HG03159 (cell line): Measurements from ENCODE around the gene CDH8.

Experiments used
- ATAC-seq: cut with Tn5 transposase; IDR thresholded peaks from one replicate; pipeline ENCODE4 v1.9.1; 2021; ENCODE audit warnings: mild to moderate bottlenecking, moderate library complexity; ENCODE audit not compliant: unreplicated experiment

CDH8 gene, protein sequence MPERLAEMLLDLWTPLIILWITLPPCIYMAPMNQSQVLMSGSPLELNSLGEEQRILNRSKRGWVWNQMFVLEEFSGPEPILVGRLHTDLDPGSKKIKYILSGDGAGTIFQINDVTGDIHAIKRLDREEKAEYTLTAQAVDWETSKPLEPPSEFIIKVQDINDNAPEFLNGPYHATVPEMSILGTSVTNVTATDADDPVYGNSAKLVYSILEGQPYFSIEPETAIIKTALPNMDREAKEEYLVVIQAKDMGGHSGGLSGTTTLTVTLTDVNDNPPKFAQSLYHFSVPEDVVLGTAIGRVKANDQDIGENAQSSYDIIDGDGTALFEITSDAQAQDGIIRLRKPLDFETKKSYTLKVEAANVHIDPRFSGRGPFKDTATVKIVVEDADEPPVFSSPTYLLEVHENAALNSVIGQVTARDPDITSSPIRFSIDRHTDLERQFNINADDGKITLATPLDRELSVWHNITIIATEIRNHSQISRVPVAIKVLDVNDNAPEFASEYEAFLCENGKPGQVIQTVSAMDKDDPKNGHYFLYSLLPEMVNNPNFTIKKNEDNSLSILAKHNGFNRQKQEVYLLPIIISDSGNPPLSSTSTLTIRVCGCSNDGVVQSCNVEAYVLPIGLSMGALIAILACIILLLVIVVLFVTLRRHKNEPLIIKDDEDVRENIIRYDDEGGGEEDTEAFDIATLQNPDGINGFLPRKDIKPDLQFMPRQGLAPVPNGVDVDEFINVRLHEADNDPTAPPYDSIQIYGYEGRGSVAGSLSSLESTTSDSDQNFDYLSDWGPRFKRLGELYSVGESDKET

DNA sequence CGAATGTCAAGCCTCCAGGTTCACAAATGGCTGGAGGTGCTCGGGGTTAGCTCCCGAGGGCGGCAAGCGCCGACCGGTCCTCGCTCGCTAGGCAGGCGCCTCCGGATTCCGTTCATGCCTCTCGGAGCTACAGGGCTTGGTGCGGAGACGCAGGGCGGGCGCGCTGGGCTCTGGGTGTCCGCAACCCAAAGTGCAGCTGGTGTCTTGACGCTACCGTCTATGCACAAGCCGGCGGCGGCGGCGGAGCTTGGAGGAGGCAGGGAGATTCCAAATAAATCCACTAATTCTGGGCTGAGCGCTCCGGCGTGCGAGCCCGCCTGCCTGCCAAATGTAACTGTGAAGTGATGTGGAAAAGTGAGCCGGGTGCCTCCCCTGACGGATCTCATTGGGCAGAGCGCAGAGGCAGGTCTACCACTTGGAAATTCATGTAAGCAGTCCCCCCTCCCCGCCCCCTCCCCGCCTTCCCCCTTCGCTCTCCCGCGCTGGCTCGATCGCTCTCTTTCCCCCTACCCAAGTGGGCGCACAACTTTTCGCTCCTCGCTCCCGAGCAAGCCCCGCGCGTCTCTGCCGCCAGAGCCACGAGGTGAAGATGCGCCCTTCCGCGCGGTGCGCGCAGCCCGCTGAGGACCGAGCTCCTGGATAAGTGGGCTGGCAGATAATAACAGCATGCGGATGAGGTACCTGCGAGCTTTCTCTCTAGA lies at the start of gene CDH8:
CDH8 (minus strand) TSS at position 338 of the 701 bp plus-strand sequence. CDS start 15,035 bp downstream, outside the sequence.
- no peak for ATAC-seq

DNA sequence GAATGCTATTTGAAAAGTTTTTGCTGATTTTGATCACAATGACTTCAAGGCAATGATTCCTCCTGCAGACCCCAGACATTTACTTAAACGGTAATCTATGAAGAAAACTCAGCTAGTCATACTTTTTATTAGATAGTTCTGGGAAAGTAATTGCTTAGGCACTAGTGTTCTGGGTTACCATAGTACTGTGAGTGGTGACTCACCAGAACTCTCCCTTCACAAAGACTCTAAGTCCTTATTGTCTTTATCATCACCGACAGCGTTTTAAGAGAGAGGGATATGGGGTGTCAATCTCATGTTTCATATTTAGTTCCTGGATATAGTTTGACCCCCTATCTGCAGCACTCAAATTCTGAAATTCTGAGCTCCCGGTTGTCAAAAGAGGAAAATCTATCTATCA lies 43.0 kb upstream of the CDH8 start:
- no peak for ATAC-seq

DNA sequence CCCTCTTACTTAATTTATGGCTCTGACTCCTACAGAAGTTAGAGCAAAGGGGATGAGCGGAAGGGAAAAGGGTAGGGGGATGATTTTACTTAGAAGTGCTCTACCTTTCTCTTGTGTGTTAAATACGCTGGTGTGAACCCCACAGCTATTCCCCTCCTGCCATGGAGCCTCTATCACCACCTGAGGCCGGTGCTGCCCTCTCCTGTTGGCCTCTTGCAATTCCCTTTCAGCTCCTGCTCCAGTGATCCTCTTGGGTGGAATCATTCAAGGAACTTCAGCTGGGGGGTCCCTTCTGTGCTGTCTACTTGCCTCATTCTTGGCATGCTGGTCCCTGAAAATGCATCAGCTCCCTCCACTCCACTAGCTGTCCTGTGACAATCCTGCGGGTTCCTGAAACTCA lies 41.8 kb upstream of the CDH8 start:
- ATAC-seq: no peak

DNA sequence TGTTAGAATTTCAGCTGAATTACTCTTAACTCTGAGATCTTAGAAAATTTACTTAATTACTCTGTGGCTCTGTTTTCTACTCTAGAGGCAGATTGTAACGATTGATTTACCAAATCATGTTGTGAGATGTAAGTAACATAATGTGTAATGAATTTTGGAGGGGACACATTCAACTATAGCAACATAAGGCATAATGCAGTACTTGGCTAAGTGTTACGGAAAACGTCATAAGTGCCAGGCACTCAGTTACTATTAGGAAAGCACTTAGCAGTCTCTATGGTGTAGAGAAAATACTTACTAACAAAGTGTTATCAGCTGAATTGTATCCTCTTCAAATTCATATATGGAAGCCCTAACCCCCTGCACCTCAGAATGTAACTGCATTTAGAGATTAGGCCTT lies 40.6 kb upstream of the CDH8 start:
- ATAC-seq: no peak

DNA sequence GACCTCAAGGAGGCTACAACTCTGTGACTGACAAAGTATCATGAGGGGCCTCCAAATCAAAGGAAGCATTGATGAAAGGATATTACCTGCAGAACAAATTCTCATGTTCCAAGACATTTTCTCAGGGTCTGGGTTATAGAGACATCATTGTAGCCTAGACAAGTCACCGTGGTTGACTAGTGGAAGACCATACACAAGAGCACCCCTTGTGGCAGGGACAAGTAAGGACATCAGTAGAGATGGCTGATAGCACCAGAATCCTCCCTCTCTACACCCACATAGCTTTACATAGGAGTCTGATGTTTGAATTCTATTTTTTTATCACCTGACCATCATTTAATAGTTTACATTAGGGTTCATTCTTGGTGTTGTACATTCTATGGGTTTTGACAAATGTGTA lies 32.5 kb upstream of the CDH8 start:
- ATAC-seq: no peak

DNA sequence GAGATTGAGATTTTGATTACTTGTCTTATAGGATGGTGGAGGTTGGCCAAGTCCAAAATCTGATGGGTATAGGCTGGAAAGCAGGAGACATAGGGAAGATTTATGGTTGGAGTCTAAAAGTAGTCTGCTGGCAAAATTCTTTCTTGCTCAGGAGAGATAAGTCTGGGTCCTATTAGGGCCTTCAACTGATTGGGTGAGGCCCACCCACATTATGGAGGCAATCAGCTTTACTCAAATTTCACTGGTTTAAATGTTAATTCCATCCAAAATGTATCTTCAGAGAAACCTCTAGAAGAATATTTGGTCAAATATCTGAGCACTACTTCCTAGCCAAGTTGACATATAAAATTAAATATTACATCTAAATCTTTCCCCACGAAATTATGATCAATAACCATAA lies 31.7 kb upstream of the CDH8 start:
- no peak for ATAC-seq

DNA sequence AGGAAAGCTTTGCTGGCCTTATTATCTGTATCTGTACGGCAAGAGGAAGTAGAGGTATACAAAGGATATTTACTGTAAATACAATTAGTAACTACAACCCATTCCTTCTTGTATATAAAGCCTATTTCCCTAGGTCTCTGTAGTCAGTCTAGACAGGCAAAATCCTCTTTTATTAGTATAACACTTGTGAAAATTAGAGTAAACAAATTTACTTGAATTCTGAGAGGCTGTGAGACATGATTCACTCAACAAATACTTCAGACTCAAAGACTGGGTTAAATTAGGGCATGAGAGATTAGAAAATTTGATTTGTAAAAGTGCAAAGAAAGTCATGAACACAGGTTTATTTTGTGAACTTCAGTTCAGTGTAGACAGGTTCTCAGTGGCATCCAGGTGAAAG lies 30.9 kb upstream of the CDH8 start:
- no peak for ATAC-seq

DNA sequence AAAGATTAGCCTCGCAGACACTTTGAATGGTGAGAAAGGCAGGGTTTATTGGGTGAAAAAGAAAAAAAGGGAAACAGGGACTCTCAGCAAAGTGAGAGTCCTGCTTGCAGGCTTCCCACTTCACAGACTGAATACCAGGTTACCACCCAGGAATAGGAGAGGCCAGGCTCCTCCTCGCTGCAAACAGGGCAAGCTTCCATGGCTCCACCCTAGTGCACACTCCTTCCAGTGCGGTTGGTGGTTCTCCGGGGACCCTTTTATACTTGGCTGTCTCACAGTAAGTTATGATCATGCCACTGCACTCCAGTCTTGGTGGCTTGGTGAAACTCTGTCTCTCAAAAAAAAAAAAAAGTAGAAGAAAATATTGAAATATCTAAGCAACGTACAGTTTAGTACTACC lies 30.5 kb upstream of the CDH8 start:
- no peak for ATAC-seq

DNA sequence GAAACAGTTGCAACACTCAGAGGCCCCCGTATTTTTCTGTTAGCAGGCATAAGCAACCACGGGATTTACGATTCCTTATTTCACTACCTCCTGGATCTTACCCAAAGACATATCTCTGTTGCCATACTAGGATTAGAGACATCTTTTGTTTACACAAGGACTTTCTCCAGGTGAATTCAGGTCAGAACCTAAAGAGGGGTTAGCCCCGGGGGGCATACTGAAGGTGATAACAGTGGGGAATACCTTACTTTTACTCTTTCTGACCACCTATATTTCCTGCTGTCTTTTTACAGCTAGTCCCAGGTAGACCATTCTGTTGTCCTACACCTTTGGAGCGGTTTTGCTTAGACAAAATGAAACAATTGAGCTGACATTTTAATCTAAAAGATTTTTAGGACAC lies 27.9 kb upstream of the CDH8 start:
- no peak for ATAC-seq

DNA sequence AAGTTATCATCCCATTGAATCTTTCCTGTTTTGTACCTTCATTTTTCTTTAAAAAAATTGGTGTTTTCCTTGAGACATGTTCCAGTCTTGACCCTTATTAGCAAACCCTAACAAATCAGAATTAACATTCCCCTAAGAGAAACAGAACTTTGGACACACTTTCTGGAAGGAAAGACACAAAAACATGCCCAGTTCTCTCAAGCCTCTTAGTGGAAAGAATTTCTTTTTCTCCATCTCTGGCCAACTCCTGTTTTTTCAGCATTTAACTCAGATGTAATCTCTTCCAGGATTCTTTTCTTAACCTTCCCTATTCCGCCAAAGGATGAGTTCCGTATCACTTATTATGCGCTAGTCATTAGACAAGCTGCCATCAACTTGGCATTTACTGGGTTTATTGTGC lies 23.9 kb upstream of the CDH8 start:
- no peak for ATAC-seq

DNA sequence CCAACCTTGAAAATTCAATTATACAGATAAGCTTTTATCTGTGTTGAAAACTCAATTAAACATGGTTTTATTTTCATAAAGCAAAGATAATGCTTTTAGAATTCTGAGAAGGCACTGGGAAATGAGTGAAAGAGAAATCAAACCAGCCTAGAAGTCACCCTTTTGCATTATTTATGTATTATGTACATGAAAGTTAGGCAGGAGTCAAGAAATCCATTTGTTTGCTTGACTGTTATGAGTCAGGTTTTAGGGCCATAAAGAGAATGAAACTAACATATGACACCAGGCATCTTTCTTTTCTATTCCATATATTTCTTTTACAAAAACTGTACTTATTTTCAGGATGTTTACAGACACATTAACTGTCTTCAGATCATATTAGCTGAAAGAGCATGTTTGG lies 23.3 kb upstream of the CDH8 start:
- no peak for ATAC-seq

DNA sequence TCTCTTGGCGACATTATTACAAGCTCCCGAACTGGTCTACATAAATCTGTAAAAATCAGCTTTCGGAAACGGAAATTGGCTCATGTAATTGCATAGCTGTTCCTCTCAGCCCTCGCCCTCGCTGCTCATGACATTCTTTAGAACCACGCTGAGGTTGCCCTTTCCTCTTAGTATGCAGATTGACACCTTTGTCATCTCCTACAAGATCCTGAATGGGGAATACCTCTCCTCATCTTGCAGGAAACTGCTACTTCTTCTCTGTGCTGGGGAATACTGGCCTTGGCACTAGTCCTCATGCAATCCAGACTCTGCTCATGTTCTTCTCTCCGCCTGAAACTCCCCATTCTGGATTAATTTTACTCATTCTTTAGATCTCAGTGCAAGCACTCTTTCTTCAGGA lies 22.2 kb upstream of the CDH8 start:
- ATAC-seq: no peak

DNA sequence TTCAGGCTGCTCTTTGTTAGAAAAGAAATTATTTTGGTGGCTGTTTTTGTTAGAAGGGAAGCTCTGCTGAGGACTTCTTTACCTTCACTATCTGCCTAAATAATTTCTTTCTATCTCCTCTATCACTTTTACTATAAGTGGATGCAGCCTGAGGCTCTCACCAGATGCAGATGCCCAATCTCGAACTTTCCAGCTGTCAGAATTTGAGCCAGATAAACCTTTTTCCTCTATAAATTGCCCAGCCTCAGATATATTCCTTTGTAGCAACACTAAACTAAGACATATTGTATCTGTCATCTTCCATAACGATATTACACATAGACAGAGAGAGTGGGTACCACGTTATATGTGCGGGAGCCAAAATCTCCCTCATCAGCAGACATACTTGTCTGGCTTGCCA lies 15.7 kb upstream of the CDH8 start:
- no peak for ATAC-seq

DNA sequence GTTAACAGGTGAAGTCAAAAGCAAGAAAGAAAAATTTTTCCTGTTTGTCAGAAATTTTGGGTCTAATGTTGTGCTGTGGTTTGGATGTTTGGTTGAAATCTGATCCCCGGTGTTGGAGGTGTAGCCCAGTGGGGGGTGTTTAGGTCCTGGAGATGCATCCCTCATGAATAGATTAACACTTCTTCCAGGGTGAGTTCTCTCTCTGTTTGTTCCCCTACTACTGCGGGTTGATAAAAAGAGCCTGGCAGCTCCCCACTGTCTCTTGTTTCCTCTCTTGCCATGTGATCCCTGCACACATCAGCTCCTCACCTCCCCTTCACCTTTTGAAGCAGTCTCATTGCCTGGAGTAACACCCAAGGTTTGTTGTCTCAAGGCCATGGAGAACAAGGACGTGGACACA lies 14.6 kb upstream of the CDH8 start:
- no peak for ATAC-seq

DNA sequence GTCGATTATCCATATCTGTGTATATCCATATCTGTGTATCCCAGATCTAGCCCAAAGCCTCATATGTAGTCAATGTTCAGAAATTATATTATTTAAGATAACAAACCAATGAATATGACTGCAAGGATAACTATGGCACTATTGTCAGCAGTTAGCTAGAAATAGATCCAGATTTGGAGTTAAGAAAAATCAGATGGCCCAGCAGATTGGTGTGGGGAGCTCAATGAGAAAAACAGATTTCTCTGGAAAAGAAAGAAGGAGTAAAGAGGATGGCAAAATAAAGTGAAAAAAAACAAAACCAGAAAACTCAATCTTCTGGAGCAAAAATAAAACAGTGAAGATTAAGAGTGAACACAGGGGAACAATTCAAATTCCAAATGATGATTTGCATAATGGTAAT lies 10.6 kb upstream of the CDH8 start:
- ATAC-seq: no peak

DNA sequence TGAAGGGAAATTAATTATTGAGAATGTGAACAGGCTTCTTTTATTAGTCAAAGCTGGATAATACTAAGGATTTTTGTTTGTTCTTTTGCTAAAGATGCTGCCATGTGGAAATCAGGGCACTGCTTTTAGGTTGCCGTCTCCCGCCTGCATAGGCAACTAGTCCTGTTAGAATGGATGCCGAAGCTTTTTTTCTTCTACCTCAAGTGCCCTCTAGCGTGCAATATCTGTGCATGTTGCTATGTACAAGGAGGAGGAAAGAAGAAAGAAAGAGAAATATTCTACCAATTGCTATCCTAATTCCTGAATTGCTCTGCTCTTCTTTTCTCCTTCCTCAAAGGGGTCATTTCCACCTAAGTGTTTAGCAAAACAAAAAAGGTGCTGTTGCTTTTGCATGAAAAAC lies 5.2 kb upstream of the CDH8 start:
- no peak for ATAC-seq

DNA sequence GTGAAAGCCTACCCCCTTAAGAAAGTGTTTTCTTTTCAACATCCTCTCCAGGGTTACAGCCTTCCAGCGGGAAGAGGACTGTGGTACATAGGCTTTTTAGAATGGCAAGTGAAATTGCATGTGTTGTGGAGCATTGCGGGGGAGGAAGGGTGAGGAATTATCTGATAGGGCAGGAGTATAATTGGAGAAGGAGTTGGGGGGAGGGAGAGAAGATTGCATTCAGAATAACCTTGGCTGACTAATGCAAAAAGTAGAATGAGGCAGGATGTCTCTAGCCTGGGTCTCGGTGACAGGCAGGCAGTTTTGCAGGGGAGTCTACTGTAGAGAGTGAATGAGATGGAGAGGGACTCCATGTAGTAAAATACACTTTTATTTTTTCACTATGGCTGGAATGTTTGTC lies 2.4 kb upstream of the CDH8 start:
- no peak for ATAC-seq

DNA sequence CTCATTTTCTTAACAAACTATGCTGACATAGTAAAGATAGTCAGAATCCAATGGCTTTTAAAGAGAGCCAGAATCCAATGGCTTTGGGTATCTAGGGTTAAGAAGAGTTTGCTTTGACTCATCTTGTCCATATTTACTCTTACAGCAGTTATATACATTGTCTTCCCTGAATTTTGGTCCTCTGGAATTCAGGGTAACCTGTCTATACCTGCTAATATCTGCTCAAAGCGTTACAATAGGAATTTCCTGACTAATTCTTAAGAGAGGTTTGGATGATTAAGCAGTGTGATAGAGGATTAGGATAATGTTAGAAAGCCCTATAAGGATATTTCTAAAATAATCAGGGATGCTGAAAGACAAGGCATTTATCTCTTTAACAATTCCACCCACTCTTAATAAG lies 2.0 kb upstream of the CDH8 start:
- no peak for ATAC-seq

DNA sequence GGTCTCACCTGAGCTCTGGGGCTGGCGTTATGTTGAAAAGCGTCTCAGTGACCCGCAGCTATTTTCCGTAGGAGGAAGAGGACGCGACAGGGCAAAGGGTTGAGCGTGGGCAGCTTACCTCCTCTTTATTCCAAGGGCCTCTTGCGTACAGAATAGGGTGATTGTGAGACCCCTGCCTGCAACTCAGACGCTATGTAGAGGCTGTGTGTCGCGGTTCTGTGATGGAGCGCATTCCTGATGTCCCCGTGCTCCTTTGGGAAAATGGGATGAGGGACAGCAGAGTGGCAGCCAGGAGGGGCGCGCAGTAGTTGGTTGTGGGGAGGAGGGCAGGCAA lies 531 bp upstream of the CDH8 start:
- ATAC-seq: no peak

DNA sequence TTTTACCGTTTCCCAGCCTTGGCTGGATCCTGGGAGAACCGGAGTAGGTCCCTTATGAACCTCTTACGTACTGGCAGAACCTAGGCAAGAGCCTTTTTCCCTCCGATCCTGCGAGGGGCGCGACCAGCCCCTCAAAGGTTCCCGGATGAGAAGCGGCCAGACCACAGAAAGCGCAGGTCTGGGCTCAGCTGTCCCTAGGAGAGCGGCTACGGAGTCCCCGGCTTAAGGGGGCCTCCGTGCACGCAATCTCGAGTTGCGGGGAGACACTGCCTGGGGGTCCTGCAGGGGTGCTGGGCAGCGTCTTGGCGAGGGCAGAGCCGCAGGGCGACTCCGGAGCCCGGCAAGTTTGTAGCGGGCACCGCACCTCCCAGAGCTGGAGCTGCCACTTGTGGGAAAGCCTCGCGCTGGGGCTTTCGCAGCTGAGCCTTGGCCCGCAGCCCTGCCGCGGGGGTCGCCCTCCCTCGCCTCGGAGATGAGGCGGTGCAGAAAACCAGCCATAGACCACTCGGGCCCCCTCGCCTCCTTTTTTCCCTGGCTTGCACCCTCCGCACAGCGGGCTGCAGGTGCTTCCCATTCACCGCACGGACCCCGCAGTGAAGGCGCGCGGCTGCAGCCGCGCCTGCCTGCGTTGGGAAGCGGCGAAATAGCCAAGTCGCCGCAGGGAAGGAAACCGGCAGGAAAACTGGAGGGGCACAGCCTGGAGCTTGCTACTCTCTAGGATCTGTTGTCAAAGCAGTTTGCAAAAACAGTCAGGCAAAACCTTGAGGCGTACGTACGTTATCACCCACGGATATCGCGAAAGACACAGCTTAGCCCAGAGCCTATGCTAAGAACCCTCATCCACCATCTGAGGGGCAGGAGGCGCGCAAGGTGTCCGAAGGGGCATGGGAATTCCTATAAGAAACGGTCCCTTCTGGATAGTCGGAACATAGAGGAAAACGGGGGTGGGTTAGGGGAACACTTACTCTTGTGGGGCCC lies 834 bp downstream of the CDH8 start:
- ATAC-seq: no peak
